RWPE2 (cell line): ENCODE results near the gene SNX24.

Experiments
- ATAC-seq: fragments of 200-7000 bp; cut with Tn5 transposase; 3 replicates; pipeline ENCODE4 v1.9.1; 2021; ENCODE audit warnings: low read depth
- DNase-seq: peaks from one replicate; pipeline ENCODE4 v3.0.0-alpha.2; 2020; ENCODE audit warnings: low spot score
- H3K27ac ChIP-seq: fragments of 450-650 bp; 2 replicates; pipeline ENCODE4 v1.5.1; 2017; ENCODE audit warnings: mild to moderate bottlenecking; ENCODE audit not compliant: poor library complexity, severe bottlenecking
- H3K27me3 ChIP-seq: fragments of 250-450 bp; sonication (Bioruptor Pico); 2 replicates; pipeline ENCODE4 v1.5.1; 2021; ENCODE audit warnings: mild to moderate bottlenecking, moderate library complexity; ENCODE audit not compliant: insufficient read depth, poor library complexity, severe bottlenecking
- H3K36me3 ChIP-seq: fragments of 250-450 bp; sonication (Bioruptor Pico); 2 replicates; pipeline ENCODE4 v1.5.1; 2020; ENCODE audit warnings: low read depth, mild to moderate bottlenecking, moderate library complexity
- H3K4me1 ChIP-seq: fragments of 250-450 bp; sonication (Bioruptor Pico); 2 replicates; pipeline ENCODE4 v1.5.1; 2021; ENCODE audit warnings: mild to moderate bottlenecking, moderate library complexity; ENCODE audit not compliant: insufficient read depth, poor library complexity, severe bottlenecking
- H3K4me3 ChIP-seq: fragments of 250-450 bp; sonication (Bioruptor Pico); 2 replicates; pipeline ENCODE4 v1.5.1; 2021; ENCODE audit warnings: mild to moderate bottlenecking, moderate library complexity; ENCODE audit not compliant: severe bottlenecking
- H3K9me3 ChIP-seq: fragments of 250-450 bp; sonication (Bioruptor Pico); 2 replicates; pipeline ENCODE4 v1.5.1; 2021; ENCODE audit warnings: mild to moderate bottlenecking, moderate library complexity; ENCODE audit not compliant: severe bottlenecking
- TF ChIP-seq, protein P1 (sequence below): fragments of 450-650 bp; IDR thresholded peaks from one replicate; pipeline ENCODE4 v1.5.1; 2017; ENCODE audit warnings: mild to moderate bottlenecking, moderate library complexity; ENCODE audit not compliant: poor library complexity, severe bottlenecking

Gene SNX24

GRCh38 chr5:122901346-122901745 lies 55.9 kb downstream of the SNX24 start:
- ATAC-seq, result no peak
- Histone ChIP-seq H3K4me3 (no peak overlapping the region), H3K9me3 (no peaks in the 10 kb centered on the region), H3K27ac (no peak overlapping the region), H3K36me3 (no peaks in the 10 kb centered on the region), H3K4me1 (peaks cover 1% of the 10 kb centered on the region), H3K27me3 (no peaks in the 10 kb centered on the region)
- TF ChIP-seq, protein P1, sequence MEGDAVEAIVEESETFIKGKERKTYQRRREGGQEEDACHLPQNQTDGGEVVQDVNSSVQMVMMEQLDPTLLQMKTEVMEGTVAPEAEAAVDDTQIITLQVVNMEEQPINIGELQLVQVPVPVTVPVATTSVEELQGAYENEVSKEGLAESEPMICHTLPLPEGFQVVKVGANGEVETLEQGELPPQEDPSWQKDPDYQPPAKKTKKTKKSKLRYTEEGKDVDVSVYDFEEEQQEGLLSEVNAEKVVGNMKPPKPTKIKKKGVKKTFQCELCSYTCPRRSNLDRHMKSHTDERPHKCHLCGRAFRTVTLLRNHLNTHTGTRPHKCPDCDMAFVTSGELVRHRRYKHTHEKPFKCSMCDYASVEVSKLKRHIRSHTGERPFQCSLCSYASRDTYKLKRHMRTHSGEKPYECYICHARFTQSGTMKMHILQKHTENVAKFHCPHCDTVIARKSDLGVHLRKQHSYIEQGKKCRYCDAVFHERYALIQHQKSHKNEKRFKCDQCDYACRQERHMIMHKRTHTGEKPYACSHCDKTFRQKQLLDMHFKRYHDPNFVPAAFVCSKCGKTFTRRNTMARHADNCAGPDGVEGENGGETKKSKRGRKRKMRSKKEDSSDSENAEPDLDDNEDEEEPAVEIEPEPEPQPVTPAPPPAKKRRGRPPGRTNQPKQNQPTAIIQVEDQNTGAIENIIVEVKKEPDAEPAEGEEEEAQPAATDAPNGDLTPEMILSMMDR, result no peak
- DNase-seq, result no peak

DNA sequence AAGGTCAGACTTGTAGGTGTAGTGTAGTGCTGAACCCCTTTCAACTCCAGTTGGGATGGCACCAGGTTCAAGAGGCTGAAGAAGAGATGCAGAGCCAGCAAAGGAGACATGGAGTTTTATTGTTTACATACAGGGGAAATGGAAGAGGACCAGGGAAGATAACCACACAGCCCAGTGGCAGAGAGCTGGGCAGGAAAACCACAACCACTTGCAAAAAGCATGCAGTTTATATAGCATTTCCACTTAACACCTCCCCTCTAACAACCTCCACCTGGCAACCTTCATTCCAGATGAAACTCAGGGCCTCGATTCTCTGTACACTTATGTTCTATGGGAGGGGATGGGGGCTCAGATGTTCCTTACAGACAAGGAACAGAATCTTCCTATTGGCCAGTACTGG lies 56.9 kb downstream of the SNX24 start:
- H3K27ac ChIP-seq, result no peak overlapping the region
- H3K36me3 ChIP-seq, result no peaks in the 10 kb centered on the region
- DNase-seq (no peak), ATAC-seq (no peak)
- H3K4me1 ChIP-seq, result peaks cover 10% of the 10 kb centered on the region
- TF ChIP-seq, protein P1, result no peak
- no peaks in the 10 kb centered on the region for H3K9me3 ChIP-seq
- H3K4me3 ChIP-seq, result no peak overlapping the region
- no peaks in the 10 kb centered on the region for H3K27me3 ChIP-seq

DNA sequence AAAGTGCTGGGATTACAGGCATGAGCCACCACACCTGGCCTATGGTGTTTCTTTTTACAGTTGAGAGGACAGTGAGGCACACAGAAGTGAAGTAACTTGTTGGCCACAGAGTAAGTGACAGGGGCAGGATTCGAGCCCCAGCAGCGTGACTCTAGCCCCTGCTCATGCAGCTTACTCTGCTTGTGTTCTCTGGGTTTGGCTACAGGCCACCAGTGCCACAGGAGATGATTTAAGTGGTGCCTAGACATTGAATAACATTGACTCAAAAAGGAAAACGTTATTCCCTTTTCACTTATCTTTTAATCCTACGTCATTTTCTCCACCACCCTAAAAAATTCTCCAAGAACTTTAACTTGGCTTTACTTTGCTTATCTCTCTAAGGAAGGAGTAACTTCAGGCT lies 61.4 kb downstream of the SNX24 start:
- H3K27ac ChIP-seq, result peak overlapping the region; percentile 73
- no peaks in the 10 kb centered on the region for H3K9me3 ChIP-seq
- no peak overlapping the region for H3K4me3 ChIP-seq
- H3K36me3 ChIP-seq, result no peaks in the 10 kb centered on the region
- TF ChIP-seq, protein P1, result no peak
- ATAC-seq, result peak; percentile 13; the same call in 1 of the 3 replicates
- H3K27me3 ChIP-seq, result no peaks in the 10 kb centered on the region
- peaks cover 14% of the 10 kb centered on the region for H3K4me1 ChIP-seq
- no peak for DNase-seq

DNA sequence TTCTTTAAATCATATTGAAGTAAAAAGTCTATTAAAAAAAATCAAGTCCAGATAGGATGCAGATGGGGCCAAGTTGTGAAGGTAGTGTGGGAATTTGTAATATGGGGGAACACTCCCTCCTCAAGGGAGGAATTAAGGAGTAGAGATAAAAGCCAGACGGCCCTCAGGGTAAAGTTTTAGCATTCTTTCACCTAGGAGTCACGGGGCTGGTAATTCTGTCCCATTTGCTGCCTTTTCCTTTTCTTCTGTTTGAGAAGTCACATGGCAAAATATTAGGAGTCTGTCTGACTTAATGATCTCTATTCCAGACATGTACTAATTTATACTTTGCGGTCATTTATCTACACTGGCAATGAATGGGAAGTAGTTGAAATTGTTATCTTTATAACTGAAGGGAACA lies 61.9 kb downstream of the SNX24 start:
- DNase-seq (no peak), ATAC-seq (peak; percentile 97)
- no peaks in the 10 kb centered on the region for H3K27me3 ChIP-seq
- peak overlapping the region; percentile 73 for H3K27ac ChIP-seq
- no peaks in the 10 kb centered on the region for H3K9me3 ChIP-seq
- TF ChIP-seq, protein P1, result no peak
- peaks cover 14% of the 10 kb centered on the region for H3K4me1 ChIP-seq
- H3K36me3 ChIP-seq, result no peaks in the 10 kb centered on the region
- H3K4me3 ChIP-seq, result no peak overlapping the region

- Histone ChIP-seq H3K27me3 (no peaks in the 10 kb centered on the region), H3K9me3 (no peaks in the 10 kb centered on the region), H3K4me3 (no peak overlapping the region), H3K27ac (peak overlapping the region; percentile 73), H3K4me1 (peaks cover 14% of the 10 kb centered on the region), H3K36me3 (no peaks in the 10 kb centered on the region)
- TF ChIP-seq, protein P1, result no peak
- DNase-seq (no peak), ATAC-seq (no peak)
These were observed 62.7 kb downstream of the SNX24 start for GRCh38 chr5:122908108-122908507.
